Endothelial cell of umbilical vein (primary cell): ENCODE measurements around the gene CALN1. TPM values are rescaled to one million over a fixed set of nuclear protein-coding genes. Genes with fewer than 3 reads are reported as not detected.

Experiments
- BruUV-seq: library from RNA; stranded (reverse); fragments of 400-500 nt; replicated peaks from 2 replicates; lab custom pipeline; 2021; lab: Mats Ljungman, UMichigan
- CTCF ChIA-PET: fragments of 300-600, 350-600 bp; sonication (Branson Sonifier 250); formaldehyde crosslinking; loops from one replicate; lab custom pipeline; 2021; ENCODE audit warnings: antibody characterized with exemption, inconsistent platforms; lab: Charles Lee
- POLR2A ChIA-PET: fragments of 300-600, 350-600 bp; sonication (Branson Sonifier 250); formaldehyde crosslinking; loops from one replicate; lab custom pipeline; 2021; ENCODE audit warnings: antibody characterized with exemption, inconsistent platforms; lab: Charles Lee
- DNase-seq: peaks from one replicate; pipeline ENCODE4 v3.0.0-alpha.2; 2011; ENCODE audit warnings: low read depth, low spot score
- FAIRE-seq: peaks from 2 replicates; lab custom pipeline; 2011; peaks lifted over from hg19 to GRCh38; lab: Jason Lieb, UNC
- H2AFZ ChIP-seq: 2 replicates; pipeline ENCODE4 v1.6.0; 2012; ENCODE audit warnings: low read depth, low read length, control low read depth, inconsistent platforms
- H3K27ac ChIP-seq: 2 replicates; pipeline ENCODE4 v1.5.1; 2011; ENCODE audit warnings: low read depth, mild to moderate bottlenecking, control low read depth, low read length, moderate library complexity; ENCODE audit not compliant: insufficient read depth
- H3K27me3 ChIP-seq, 2 experiments: 2 replicates each; pipeline versions ENCODE4 v1.6.0 to v1.6.1; 2011; ENCODE audit warnings: low read length in 2 of 2, mixed read lengths in 1 of 2; ENCODE audit not compliant: control insufficient read depth in 2 of 2, insufficient read depth in 2 of 2
- H3K36me3 ChIP-seq, 2 experiments: 2 replicates in 1 of 2; 3 replicates in 1 of 2; pipeline ENCODE4 v1.5.1; 2011; ENCODE audit warnings: low read length in 2 of 2, mild to moderate bottlenecking in 1 of 2, moderate library complexity in 1 of 2; ENCODE audit not compliant: control insufficient read depth in 2 of 2, insufficient read depth in 2 of 2; ENCODE audit errors: extremely low read depth in 1 of 2
- H3K4me1 ChIP-seq: 3 replicates; pipeline ENCODE4 v1.5.1; 2011; ENCODE audit warnings: mild to moderate bottlenecking, low read length; ENCODE audit not compliant: control insufficient read depth, insufficient read depth; ENCODE audit errors: extremely low read depth
- H3K4me2 ChIP-seq: 2 replicates; pipeline ENCODE4 v1.6.1; 2011; ENCODE audit warnings: low read length, control low read depth, mixed read lengths; ENCODE audit not compliant: insufficient read depth
- H3K4me3 ChIP-seq, 3 experiments: fragments of 200-600 bp in 1 of 3; sonication (generic), shearing (Covaris generic) in 1 of 3; replicated peaks in 1 of 3; 2 replicates each; pipeline ENCODE4 v1.5.1; 2011 to 2016; ENCODE audit warnings: control low read depth in 3 of 3, low read length in 3 of 3, mild to moderate bottlenecking in 2 of 3, inconsistent platforms in 1 of 3, low read depth in 1 of 3, moderate library complexity in 1 of 3; ENCODE audit not compliant: insufficient read depth in 1 of 3
- H3K79me2 ChIP-seq: 2 replicates; pipeline ENCODE4 v1.6.0; 2012; ENCODE audit warnings: low read length, inconsistent platforms; ENCODE audit not compliant: control insufficient read depth, insufficient read depth
- H3K9ac ChIP-seq: replicated peaks from 2 replicates; pipeline ENCODE3; 2011; ENCODE audit warnings: low read length, control low read depth; ENCODE audit not compliant: insufficient read depth; ENCODE audit errors: extremely low read depth
- H3K9me1 ChIP-seq: replicated peaks from 3 replicates; pipeline ENCODE4 v1.6.0; 2011; ENCODE audit warnings: mild to moderate bottlenecking, low read length; ENCODE audit not compliant: control insufficient read depth, insufficient read depth; ENCODE audit errors: extremely low read depth
- H3K9me3 ChIP-seq: replicated peaks from 2 replicates; pipeline ENCODE4 v1.5.1; 2012; ENCODE audit warnings: low read length, inconsistent platforms; ENCODE audit not compliant: control insufficient read depth, insufficient read depth
- H4K20me1 ChIP-seq: replicated peaks from 2 replicates; pipeline ENCODE3; 2011; ENCODE audit warnings: mild to moderate bottlenecking, low read length; ENCODE audit not compliant: control insufficient read depth, insufficient read depth; ENCODE audit errors: extremely low read depth
- EZH2 ChIP-seq: IDR thresholded peaks from 2 replicates; pipeline ENCODE4 v1.6.1; 2012; ENCODE audit warnings: borderline replicate concordance, low read depth, mild to moderate bottlenecking, moderate library complexity, low read length, inconsistent platforms; ENCODE audit not compliant: severe bottlenecking
- FOS ChIP-seq: IDR thresholded peaks from 2 replicates; pipeline ENCODE4 v1.6.1; 2011; ENCODE audit warnings: mild to moderate bottlenecking, low read length, moderate library complexity, borderline replicate concordance; ENCODE audit not compliant: insufficient read depth
- GATA2 ChIP-seq: IDR thresholded peaks from 2 replicates; pipeline ENCODE4 v1.7.0; 2011; ENCODE audit warnings: low read depth, mild to moderate bottlenecking, moderate library complexity, mixed read lengths, low read length; ENCODE audit not compliant: insufficient read length, insufficient read depth
- JUN ChIP-seq: IDR thresholded peaks from 2 replicates; pipeline ENCODE4 v1.6.1; 2011; ENCODE audit warnings: borderline replicate concordance, low read depth; ENCODE audit not compliant: insufficient read length, insufficient read depth
- MYC ChIP-seq: IDR thresholded peaks from one replicate; pipeline ENCODE4 v1.6.1; 2011; ENCODE audit warnings: mild to moderate bottlenecking, low read depth, low read length
- POLR2A ChIP-seq: IDR thresholded peaks from 2 replicates; pipeline ENCODE4 v1.6.1; 2012; ENCODE audit warnings: low read depth, mild to moderate bottlenecking, control low read depth, low read length
- dilution Hi-C: fragments of 300-500 bp; cut with MboI; formaldehyde crosslinking; loops from one replicate; pipeline ENCODE4 v1.15.0; 2019; ENCODE audit warnings: low sequenced_read_pairs; ENCODE audit not compliant: extremely low pct_ligation_motif_present
- intact Hi-C: fragments of 100-400 bp; cut with micrococcal nuclease; formaldehyde crosslinking; loops from one replicate; pipeline ENCODE4 v1.10.0; 2022
- polyA plus RNA-seq, 4 experiments: library from polyadenylated mRNA; depleted of rRNA in 3 of 4; stranded (reverse) in 3 of 4; unstranded in 1 of 4; fragments of >200 nt; gene quantifications; 2 replicates each; pipeline versions ENCODE4 v1.2.1 to v1.2.3, GENCODE V29; 2011 to 2012; ENCODE audit warnings: missing spikeins in 1 of 4
- total RNA-seq: library from RNA; stranded (reverse); gene quantifications from 2 replicates; pipeline ENCODE4 v1.2.3, GENCODE V29; 2021
- TF ChIP-seq, protein P1 (sequence below): IDR thresholded peaks from 2 replicates; pipeline ENCODE4 v1.6.1; 2011; ENCODE audit not compliant: insufficient read depth, insufficient read length
- TF ChIP-seq, protein P2 (sequence below), 2 donors: IDR thresholded peaks; 1 replicate in 1 of 2; 2 replicates in 1 of 2; pipeline ENCODE4 v1.5.1; 2011; ENCODE audit warnings: low read length in 2 of 2, mild to moderate bottlenecking in 2 of 2, moderate library complexity in 2 of 2, control low read depth in 1 of 2, inconsistent platforms in 1 of 2, low read depth in 1 of 2; ENCODE audit not compliant: insufficient read depth in 1 of 2; ENCODE audit errors: extremely low read depth in 1 of 2

The CALN1 gene
- total and polyA plus RNA-seq, 2 donors (not counting 3 experiments of a cell fraction or from before 2014, with no cell fraction given), result not detected

DNA sequence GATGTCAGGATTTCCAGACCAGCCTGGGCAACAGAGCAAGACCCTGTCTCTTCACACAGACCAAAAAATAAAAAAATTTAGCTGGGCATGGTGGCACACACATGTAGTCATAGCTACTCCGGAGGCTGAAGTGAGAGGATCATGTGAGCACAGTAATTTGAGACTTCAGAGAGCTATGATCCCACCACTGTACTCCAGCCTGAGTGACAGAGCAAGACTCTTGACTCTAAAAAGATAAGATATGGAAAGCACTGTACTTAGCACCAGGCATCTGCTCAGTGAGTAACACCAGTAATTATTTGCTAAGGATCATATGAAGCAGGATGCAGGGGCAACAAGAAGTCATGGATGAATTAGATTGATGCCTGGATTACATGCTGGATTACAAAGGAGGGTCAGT lies 128.8 kb downstream of the CALN1 start:
- FAIRE-seq (no peak), DNase-seq (no peak)
- dilution Hi-C loops (no loop called here), intact Hi-C loops (no loop called here)
- H3K9ac ChIP-seq, result no peak overlapping the region
- TF ChIP-seq MYC, result no peak
- H3K79me2 ChIP-seq, result no peaks in the 10 kb centered on the region
- H3K36me3 ChIP-seq, result no peaks in the 10 kb centered on the region
- no peak overlapping the region for H3K4me3 ChIP-seq
- no peak overlapping the region for H3K27ac ChIP-seq
- no peaks in the 10 kb centered on the region for H3K9me1 ChIP-seq
- CTCF ChIA-PET, result no interaction called here
- POLR2A ChIA-PET, result no interaction called here
- H4K20me1 ChIP-seq, result no peaks in the 10 kb centered on the region
- no peaks in the 10 kb centered on the region for H3K4me1 ChIP-seq
- no TSS peak for BruUV-seq
- no peaks in the 10 kb centered on the region for H3K27me3 ChIP-seq
- H3K4me2 ChIP-seq, result no peak overlapping the region
- H2AFZ ChIP-seq, result no peak overlapping the region
- peaks cover 3% of the 10 kb centered on the region for H3K9me3 ChIP-seq

DNA sequence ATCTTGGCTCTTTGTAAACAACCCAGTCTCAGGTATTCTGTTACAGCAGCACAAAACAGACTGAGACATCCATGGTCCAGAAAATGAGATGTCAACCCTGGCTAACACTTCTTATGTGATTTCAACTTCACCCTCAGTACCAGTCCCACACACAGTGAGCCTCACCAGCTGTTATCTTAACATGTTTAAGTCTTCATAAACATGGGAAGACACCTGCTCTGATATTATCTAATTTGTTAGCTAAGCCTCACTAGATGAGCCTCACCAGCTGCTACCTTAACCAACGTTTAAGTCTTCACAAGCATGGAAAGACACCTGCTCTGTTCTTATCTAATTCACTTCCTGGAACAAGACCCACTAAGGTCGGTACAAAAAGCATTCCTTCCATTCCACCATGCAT lies 130.8 kb downstream of the CALN1 start:
- ChIA-PET CTCF (no interaction called here), POLR2A (no interaction called here)
- dilution Hi-C loops (no loop called here), intact Hi-C loops (no loop called here)
- Histone ChIP-seq H3K9me3 (peaks cover 4% of the 10 kb centered on the region), H3K27me3 (no peaks in the 10 kb centered on the region), H3K4me3 (no peak overlapping the region), H2AFZ (no peak overlapping the region), H3K27ac (no peak overlapping the region), H3K9ac (no peak overlapping the region), H3K36me3 (no peaks in the 10 kb centered on the region), H4K20me1 (no peaks in the 10 kb centered on the region), H3K79me2 (no peaks in the 10 kb centered on the region), H3K9me1 (no peaks in the 10 kb centered on the region), H3K4me1 (no peaks in the 10 kb centered on the region), H3K4me2 (no peak overlapping the region)
- DNase-seq (no peak), FAIRE-seq (no peak)
- no peak for TF ChIP-seq POLR2A
- TF ChIP-seq EZH2, result no peak
- TF ChIP-seq FOS, result no peak
- TF ChIP-seq, protein P1, sequence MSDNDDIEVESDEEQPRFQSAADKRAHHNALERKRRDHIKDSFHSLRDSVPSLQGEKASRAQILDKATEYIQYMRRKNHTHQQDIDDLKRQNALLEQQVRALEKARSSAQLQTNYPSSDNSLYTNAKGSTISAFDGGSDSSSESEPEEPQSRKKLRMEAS, result no peak
- TF ChIP-seq GATA2, result no peak
- TF ChIP-seq JUN, result no peak
- TF ChIP-seq, protein P2, sequence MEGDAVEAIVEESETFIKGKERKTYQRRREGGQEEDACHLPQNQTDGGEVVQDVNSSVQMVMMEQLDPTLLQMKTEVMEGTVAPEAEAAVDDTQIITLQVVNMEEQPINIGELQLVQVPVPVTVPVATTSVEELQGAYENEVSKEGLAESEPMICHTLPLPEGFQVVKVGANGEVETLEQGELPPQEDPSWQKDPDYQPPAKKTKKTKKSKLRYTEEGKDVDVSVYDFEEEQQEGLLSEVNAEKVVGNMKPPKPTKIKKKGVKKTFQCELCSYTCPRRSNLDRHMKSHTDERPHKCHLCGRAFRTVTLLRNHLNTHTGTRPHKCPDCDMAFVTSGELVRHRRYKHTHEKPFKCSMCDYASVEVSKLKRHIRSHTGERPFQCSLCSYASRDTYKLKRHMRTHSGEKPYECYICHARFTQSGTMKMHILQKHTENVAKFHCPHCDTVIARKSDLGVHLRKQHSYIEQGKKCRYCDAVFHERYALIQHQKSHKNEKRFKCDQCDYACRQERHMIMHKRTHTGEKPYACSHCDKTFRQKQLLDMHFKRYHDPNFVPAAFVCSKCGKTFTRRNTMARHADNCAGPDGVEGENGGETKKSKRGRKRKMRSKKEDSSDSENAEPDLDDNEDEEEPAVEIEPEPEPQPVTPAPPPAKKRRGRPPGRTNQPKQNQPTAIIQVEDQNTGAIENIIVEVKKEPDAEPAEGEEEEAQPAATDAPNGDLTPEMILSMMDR (IDR thresholded peaks at IDR 0.05; ENCODE audit: extremely low read depth in 1 of 2, insufficient read depth in 1 of 2, low read depth in 1 of 2, low read length in 2 of 2), result no peak
- BruUV-seq, result no TSS peak
